PFSK-1 (cell line): ENCODE data around the gene CLN6.

Experiments
- FOXP2 ChIP-seq: optimal IDR thresholded peaks from 2 replicates; pipeline ENCODE3; 2011; ENCODE audit warnings: borderline replicate concordance, control low read depth, inconsistent platforms; ENCODE audit not compliant: insufficient read depth; ENCODE audit errors: extremely low read length, extremely low read depth
- POLR2AphosphoS5 ChIP-seq: IDR thresholded peaks from 2 replicates; pipeline ENCODE4 v1.6.1; 2012; ENCODE audit warnings: low read depth, mild to moderate bottlenecking, control low read depth, low read length, moderate library complexity
- REST ChIP-seq, 2 experiments: IDR thresholded peaks; 2 replicates each; pipeline versions ENCODE4 v1.6.1 to v1.8.0; 2011 to 2012; ENCODE audit warnings: low read depth in 2 of 2, low read length in 2 of 2, control low read depth in 1 of 2, inconsistent platforms in 1 of 2, mild to moderate bottlenecking in 1 of 2, moderate library complexity in 1 of 2; ENCODE audit not compliant: insufficient read depth in 1 of 2
- SIN3A ChIP-seq: IDR thresholded peaks from 2 replicates; pipeline ENCODE4 v1.6.1; 2012; ENCODE audit warnings: mild to moderate bottlenecking, low read length, moderate library complexity, borderline replicate concordance; ENCODE audit not compliant: insufficient read depth
- TAF1 ChIP-seq: IDR thresholded peaks from 2 replicates; pipeline ENCODE4 v1.6.1; 2012; ENCODE audit warnings: low read length, control low read depth, borderline replicate concordance; ENCODE audit not compliant: insufficient read depth

- TF ChIP-seq REST (IDR thresholded peaks at IDR 0.05; ENCODE audit: insufficient read depth in 1 of 2, low read depth in 2 of 2, low read length in 2 of 2) (no peak), POLR2AphosphoS5 (no peak), SIN3A (no peak), TAF1 (no peak), FOXP2 (no peak)
Measured at GRCh38 chr15:68207176-68207935, 22.2 kb downstream of the CLN6 start.
